GM06990 (cell line): ENCODE results near the gene TLCD5.

Experiments used
- DNase-seq: peaks from one replicate; pipeline ENCODE4 v3.0.0-alpha.2; 2011; ENCODE audit not compliant: insufficient read length; ENCODE audit errors: extremely low read depth
- H3K27me3 ChIP-seq: replicated peaks from 2 replicates; pipeline ENCODE4 v1.6.0; 2011; ENCODE audit warnings: low read length; ENCODE audit not compliant: control insufficient read depth, insufficient read depth
- H3K36me3 ChIP-seq: 2 replicates; pipeline ENCODE4 v1.5.1; 2011; ENCODE audit warnings: low read length; ENCODE audit not compliant: control insufficient read depth, insufficient read depth
- H3K4me3 ChIP-seq: replicated peaks from 2 replicates; pipeline ENCODE4 v1.5.1; 2011; ENCODE audit warnings: low read depth, mild to moderate bottlenecking, control low read depth, low read length
- TF ChIP-seq, protein P1 (sequence below): IDR thresholded peaks from 2 replicates; pipeline ENCODE4 v1.5.1; 2011; ENCODE audit warnings: low read length, control low read depth, mild to moderate bottlenecking, inconsistent platforms; ENCODE audit not compliant: insufficient read depth, poor library complexity, severe bottlenecking

TLCD5 gene

DNA sequence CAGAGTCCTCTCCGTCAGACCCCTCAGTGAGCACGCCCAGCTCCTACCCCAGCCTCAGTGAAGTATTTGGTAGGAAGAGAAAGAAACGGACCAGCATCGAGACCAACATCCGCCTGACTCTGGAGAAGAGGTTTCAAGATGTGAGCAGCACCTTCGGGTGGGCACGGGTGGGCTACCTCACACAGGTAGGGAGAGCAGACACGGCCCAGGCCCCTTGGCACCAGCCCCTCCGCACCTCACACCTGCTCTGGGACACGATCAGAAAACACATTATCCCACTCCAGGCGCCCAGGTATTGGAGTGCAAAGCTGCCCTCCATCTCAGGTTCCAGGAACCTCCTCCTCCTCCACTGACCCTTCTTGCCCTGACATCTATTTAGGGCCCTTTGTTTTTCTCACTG lies 17.6 kb upstream of the TLCD5 start:
- no peak for DNase-seq
- no peaks in the 10 kb centered on the region for H3K36me3 ChIP-seq
- TF ChIP-seq, protein P1, sequence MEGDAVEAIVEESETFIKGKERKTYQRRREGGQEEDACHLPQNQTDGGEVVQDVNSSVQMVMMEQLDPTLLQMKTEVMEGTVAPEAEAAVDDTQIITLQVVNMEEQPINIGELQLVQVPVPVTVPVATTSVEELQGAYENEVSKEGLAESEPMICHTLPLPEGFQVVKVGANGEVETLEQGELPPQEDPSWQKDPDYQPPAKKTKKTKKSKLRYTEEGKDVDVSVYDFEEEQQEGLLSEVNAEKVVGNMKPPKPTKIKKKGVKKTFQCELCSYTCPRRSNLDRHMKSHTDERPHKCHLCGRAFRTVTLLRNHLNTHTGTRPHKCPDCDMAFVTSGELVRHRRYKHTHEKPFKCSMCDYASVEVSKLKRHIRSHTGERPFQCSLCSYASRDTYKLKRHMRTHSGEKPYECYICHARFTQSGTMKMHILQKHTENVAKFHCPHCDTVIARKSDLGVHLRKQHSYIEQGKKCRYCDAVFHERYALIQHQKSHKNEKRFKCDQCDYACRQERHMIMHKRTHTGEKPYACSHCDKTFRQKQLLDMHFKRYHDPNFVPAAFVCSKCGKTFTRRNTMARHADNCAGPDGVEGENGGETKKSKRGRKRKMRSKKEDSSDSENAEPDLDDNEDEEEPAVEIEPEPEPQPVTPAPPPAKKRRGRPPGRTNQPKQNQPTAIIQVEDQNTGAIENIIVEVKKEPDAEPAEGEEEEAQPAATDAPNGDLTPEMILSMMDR = no peak
- H3K4me3 ChIP-seq = no peak overlapping the region
- no peaks in the 10 kb centered on the region; the same call in 1 of the 2 replicates for H3K27me3 ChIP-seq

DNA sequence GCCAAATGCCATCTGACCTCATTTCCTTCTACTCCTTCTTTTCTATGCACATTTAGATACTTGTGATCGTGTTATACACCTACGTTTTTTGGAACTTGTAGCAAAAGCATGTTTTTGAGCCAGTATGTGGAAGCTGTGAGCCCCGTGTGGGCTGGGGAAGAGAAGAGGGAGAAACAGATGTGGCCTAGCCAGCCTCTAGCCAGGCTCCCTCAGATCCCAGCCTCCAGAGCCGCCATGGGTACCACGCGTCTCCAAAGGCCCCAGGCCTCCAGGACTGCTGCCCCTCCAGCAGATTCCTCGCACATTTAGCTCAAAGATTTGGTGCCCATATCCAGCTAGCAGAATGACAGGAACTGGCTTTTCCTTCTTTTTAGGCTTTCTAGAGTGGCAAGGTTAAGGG lies 17.0 kb upstream of the TLCD5 start:
- DNase-seq = no peak
- Histone ChIP-seq H3K36me3 (no peaks in the 10 kb centered on the region), H3K27me3 (no peaks in the 10 kb centered on the region; the same call in 1 of the 2 replicates), H3K4me3 (no peak overlapping the region)
- TF ChIP-seq, protein P1 = no peak

DNA sequence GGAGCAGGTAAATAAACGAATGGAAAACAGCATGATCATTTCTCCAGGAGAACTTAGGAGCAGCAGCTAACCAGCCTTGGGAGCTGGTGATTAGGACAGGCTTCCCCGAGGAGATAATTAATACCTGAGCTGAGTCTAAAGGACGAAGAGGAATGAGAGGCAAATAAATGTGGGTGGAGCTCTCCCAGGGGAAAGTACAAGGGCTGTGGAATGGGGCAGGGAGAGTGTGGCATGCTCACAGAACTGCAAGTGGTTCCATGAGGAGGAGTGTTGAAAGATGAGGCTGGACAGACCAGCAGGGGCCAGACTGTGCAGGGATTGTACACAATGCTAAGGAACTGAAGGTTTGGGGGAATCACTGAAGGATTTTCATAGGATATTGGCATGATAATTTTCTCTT lies 14.2 kb upstream of the TLCD5 start:
- DNase-seq = no peak

DNA sequence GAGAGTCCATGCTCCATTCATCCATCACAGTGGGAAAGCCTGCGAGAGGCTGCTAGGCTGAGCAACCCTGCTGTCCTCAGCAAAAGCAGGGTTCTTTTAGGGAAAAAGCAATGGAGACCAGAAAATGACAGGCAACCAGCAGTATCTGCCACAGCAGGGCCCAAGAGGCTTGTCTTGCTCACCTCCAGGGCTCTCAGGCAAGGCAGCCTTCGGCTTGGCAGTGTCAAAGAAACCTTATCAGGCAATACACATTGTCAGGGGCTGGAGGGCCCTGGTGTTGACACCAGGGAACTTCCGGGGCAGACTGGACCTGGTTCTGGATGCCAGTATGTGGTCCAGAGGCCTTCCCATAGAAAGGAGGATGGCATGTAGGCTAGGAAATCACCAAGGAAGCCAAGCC lies 10.2 kb upstream of the TLCD5 start:
- TF ChIP-seq, protein P1 = no peak
- Histone ChIP-seq H3K27me3 (no peaks in the 10 kb centered on the region; the same call in 1 of the 2 replicates), H3K4me3 (no peak overlapping the region), H3K36me3 (no peaks in the 10 kb centered on the region)
- no peak for DNase-seq

More for the DNA sequence above, 14.2 kb upstream of the TLCD5 start:
- Histone ChIP-seq H3K4me3 (no peak overlapping the region), H3K36me3 (no peaks in the 10 kb centered on the region), H3K27me3 (no peaks in the 10 kb centered on the region; the same call in 1 of the 2 replicates)
- TF ChIP-seq, protein P1 = no peak

DNA sequence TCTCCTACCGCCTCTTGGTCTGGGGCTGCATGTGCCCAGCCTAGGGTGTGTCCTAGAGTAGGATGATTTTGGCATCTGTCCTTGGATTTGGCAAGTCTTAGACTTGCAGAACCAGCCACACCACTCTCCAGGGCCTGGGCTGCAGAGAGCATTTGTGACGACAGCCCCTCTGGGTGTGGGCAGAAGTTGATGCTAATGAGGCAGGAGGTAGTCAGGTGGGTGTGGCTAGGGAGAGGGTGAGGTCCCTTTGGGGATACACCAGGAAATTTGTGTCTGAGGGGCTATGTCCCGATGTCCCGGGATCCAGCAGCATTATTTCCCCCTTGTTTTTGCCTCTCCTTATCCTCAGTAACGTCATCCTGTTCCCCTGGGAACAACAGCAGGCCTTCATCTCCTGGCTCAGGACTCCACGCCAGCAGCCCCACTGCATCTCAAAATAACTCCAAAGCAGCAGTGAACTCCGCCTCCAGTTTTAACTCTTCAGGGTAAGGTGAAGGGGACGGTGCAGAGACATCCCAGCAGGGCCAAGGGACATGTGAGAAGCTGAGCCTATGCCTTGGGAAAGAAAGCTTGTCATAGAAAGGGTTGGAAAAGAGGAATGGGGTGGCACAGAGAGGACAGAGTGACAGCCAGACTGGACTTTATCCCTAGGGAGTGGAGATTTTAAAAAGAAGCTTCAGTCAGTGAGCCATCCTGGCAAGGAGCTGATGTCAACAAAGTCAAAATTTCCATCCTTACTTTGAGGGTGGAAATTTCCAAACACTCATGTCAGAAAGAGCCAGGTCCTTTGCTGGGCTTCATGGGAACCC lies 8.0 kb upstream of the TLCD5 start:
- no peak overlapping the region for H3K4me3 ChIP-seq
- DNase-seq = no peak
- no peaks in the 10 kb centered on the region for H3K27me3 ChIP-seq
- TF ChIP-seq, protein P1 = no peak
- no peaks in the 10 kb centered on the region for H3K36me3 ChIP-seq
